CD4-positive, alpha-beta memory T cell (primary cell): ENCODE measurements around the gene RABL6. TPM values are rescaled to one million over a fixed set of nuclear protein-coding genes. Genes with fewer than 3 reads are reported as not detected.

Experiments
- CTCF ChIA-PET: fragments of 350-600 bp; sonication (Branson Sonifier 250); formaldehyde crosslinking; loops from one replicate; lab custom pipeline; 2021; ENCODE audit warnings: inconsistent platforms; ENCODE audit not compliant: partially characterized antibody; lab: Charles Lee
- POLR2A ChIA-PET: fragments of 350-600 bp; sonication (Branson Sonifier 250); formaldehyde crosslinking; loops from one replicate; lab custom pipeline; 2021; ENCODE audit not compliant: partially characterized antibody; lab: Charles Lee
- DNase-seq, 5 donors: peaks; one replicate each; pipeline versions ENCODE4 v3.0.0 to v3.0.0-alpha.2; 2020 to 2022; ENCODE audit warnings: mixed read lengths in 1 of 5
- H3K27ac ChIP-seq: one replicate; pipeline ENCODE4 v1.7.0; 2013; ENCODE audit warnings: low read depth, low read length
- H3K27me3 ChIP-seq: 2 replicates; pipeline ENCODE4 v1.7.0; 2013; ENCODE audit warnings: mild to moderate bottlenecking, low read length, moderate library complexity; ENCODE audit not compliant: insufficient read depth
- H3K36me3 ChIP-seq: 2 replicates; pipeline ENCODE4 v1.7.0; 2013; ENCODE audit warnings: mild to moderate bottlenecking, low read length, moderate library complexity; ENCODE audit not compliant: insufficient read depth
- H3K4me1 ChIP-seq: 2 replicates; pipeline ENCODE4 v1.7.0; 2013; ENCODE audit warnings: mild to moderate bottlenecking, low read length, moderate library complexity; ENCODE audit not compliant: insufficient read depth
- H3K4me3 ChIP-seq, 2 donors: one replicate each; pipeline ENCODE4 v1.7.0; 2013; ENCODE audit warnings: low read length in 2 of 2, mild to moderate bottlenecking in 1 of 2
- H3K9me3 ChIP-seq, 2 donors: one replicate each; pipeline ENCODE4 v1.7.0; 2013; ENCODE audit warnings: low read length in 2 of 2, control low read depth in 1 of 2; ENCODE audit not compliant: control insufficient read depth in 1 of 2
- H3K27ac Mint-ChIP-seq, 7 donors: one replicate each; pipeline ENCODE4 v1.8.0; 2020 to 2021; ENCODE audit warnings: mixed read lengths in 7 of 7, mild to moderate bottlenecking in 6 of 7, inconsistent platforms in 3 of 7, moderate library complexity in 3 of 7
- H3K27me3 Mint-ChIP-seq, 2 donors: one replicate each; pipeline ENCODE4 v1.8.0; 2020 to 2021; ENCODE audit warnings: mixed read lengths in 2 of 2
- H3K36me3 Mint-ChIP-seq, 2 donors: one replicate each; pipeline ENCODE4 v1.8.0; 2020 to 2021; ENCODE audit warnings: mixed read lengths in 2 of 2, inconsistent platforms in 1 of 2, mild to moderate bottlenecking in 1 of 2
- H3K4me1 Mint-ChIP-seq, 4 donors: one replicate each; pipeline ENCODE4 v1.8.0; 2020 to 2021; ENCODE audit warnings: mixed read lengths in 4 of 4, mild to moderate bottlenecking in 1 of 4
- H3K4me3 Mint-ChIP-seq, 8 donors: one replicate each; pipeline ENCODE4 v1.8.0; 2020 to 2021; ENCODE audit warnings: mixed read lengths in 8 of 8, mild to moderate bottlenecking in 7 of 8, moderate library complexity in 6 of 8, inconsistent platforms in 3 of 8
- H3K9me3 Mint-ChIP-seq, 8 donors: one replicate each; pipeline ENCODE4 v1.8.0; 2020 to 2021; ENCODE audit warnings: mixed read lengths in 8 of 8, mild to moderate bottlenecking in 5 of 8, inconsistent platforms in 3 of 8, moderate library complexity in 1 of 8
- intact Hi-C: fragments of 100-400 bp; cut with micrococcal nuclease; formaldehyde crosslinking; loops from one replicate; pipeline ENCODE4 v1.15.1; 2023
- polyA plus RNA-seq, 2 donors: library from polyadenylated mRNA; unstranded; fragments of 300-500 nt; fragmentation: Illumina TruSeq; gene quantifications; one replicate each; pipeline ENCODE4 v1.2.3, GENCODE V29; 2021
- total RNA-seq, 2 experiments: library from RNA; stranded (reverse); gene quantifications; one replicate each; pipeline ENCODE4 v1.2.3, GENCODE V29; 2021

Gene RABL6
- total and polyA plus RNA-seq, 4 experiments from 2014 or later: 5.1 to 70.9 (median 41.6) TPM

DNA sequence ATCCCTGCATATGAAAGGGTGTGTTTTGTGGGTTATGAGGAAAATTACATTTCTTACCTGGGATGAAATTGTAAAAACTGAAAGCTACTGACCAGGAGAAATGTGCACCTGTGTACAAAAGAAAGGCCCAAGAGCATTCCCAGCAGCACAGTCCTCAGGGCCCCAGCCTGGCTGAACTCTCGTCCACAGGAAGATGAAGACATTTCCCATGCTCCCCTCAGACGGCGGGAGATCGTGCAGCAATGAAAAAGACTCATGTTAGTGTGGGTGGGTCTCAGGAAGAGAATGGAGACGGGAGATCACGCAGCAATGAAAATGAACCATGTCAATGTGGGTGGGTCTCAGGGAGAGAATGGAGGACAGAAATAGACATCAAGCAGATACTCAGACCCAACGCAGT, 30.8 kb upstream of the RABL6 start:
- peaks cover 13 to 14% of the 10 kb centered on the region in 2 donors for H3K27me3 Mint-ChIP-seq
- H3K27ac Mint-ChIP-seq: no peak overlapping the region
- H3K9me3 Mint-ChIP-seq: peaks cover 0 to 10% (median 5%) of the 10 kb centered on the region in 8 donors
- no peak for DNase-seq
- no peak overlapping the region for H3K4me3 Mint-ChIP-seq
- H3K4me3 ChIP-seq: no peak overlapping the region
- H3K27ac ChIP-seq: no peak overlapping the region
- peaks cover 0 to 5% (median 0%) of the 10 kb centered on the region in 4 donors for H3K4me1 Mint-ChIP-seq
- POLR2A ChIA-PET: no interaction called here
- H3K36me3 Mint-ChIP-seq: no peaks in the 10 kb centered on the region
- no peaks in the 10 kb centered on the region for H3K4me1 ChIP-seq
- intact Hi-C loops: no loop called here
- CTCF ChIA-PET: interaction anchor here (0.8 to 2.5 kb wide), 9 partner anchors 9 to 761 kb away, joined by 3 to 16 read pairs (median 4); partner anchors contain the start of genes ABCA2 and AJM1
- H3K9me3 ChIP-seq: peaks cover 0 to 4% of the 10 kb centered on the region in 2 donors
- no peaks in the 10 kb centered on the region for H3K36me3 ChIP-seq
- H3K27me3 ChIP-seq: no peaks in the 10 kb centered on the region

DNA sequence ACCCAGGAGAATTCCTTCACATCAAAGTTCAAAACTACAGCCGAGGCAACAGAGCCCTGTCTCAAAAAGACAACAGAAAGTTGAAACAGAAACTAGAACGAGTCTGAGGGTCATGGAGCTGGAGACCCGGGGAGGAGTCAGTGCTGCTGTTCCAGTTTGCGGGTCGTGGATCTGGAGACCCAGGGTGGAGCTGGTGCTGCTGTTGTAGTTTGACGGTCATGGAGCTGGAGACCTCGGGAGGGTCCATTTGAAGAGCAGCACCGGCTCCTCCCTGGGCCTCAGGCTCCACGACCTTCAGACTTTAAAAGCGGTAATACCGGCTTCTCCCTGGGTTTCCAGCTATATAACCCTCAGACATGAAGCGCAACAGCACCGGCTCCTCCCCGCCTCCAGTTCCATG, 30.4 kb upstream of the RABL6 start:
- CTCF ChIA-PET: interaction anchor here (0.9 to 2.5 kb wide), 13 partner anchors 9 to 761 kb away, joined by 3 to 16 read pairs (median 5); partner anchors contain the start of genes ABCA2, AJM1 and LCN8
- H3K4me3 Mint-ChIP-seq: no peak overlapping the region
- POLR2A ChIA-PET: no interaction called here

DNA sequence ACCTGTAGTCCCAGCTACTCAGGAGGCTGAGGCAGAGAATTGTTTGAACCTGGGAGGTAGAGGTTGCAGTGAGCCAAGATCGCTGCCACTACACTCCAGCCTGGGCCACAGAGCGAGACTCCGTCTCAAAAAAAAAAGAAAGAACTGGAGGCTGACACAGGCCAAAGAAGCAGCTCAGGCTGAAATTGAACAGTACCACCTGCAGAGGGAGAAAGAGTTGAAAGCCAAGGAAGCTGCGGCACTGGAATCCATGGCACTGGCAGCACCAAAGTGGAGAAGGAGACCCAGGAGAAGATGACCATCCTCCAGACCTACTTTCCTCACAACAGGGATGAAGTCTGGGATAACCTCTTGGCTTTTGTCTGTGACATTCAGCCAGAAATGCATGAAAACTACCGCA, 27.9 kb upstream of the RABL6 start:
- Mint-ChIP-seq H3K9me3 (no peaks in the 10 kb centered on the region), H3K4me1 (peaks cover 0 to 5% (median 2%) of the 10 kb centered on the region in 4 donors)

More for the DNA sequence above, 30.4 kb upstream of the RABL6 start:
- peaks cover 10 to 14% of the 10 kb centered on the region in 2 donors for H3K27me3 Mint-ChIP-seq
- intact Hi-C loops: no loop called here
- H3K36me3 ChIP-seq: no peaks in the 10 kb centered on the region
- H3K27ac ChIP-seq: no peak overlapping the region
- H3K4me1 Mint-ChIP-seq: peaks cover 0 to 5% (median 0%) of the 10 kb centered on the region in 4 donors
- H3K36me3 Mint-ChIP-seq: no peaks in the 10 kb centered on the region
- peaks cover 0 to 10% (median 2%) of the 10 kb centered on the region in 8 donors for H3K9me3 Mint-ChIP-seq
- no peak overlapping the region for H3K27ac Mint-ChIP-seq
- H3K4me3 ChIP-seq: no peak overlapping the region
- H3K27me3 ChIP-seq: no peaks in the 10 kb centered on the region
- peaks cover 0 to 4% of the 10 kb centered on the region in 2 donors for H3K9me3 ChIP-seq
- no peaks in the 10 kb centered on the region for H3K4me1 ChIP-seq
- no peak for DNase-seq

DNA sequence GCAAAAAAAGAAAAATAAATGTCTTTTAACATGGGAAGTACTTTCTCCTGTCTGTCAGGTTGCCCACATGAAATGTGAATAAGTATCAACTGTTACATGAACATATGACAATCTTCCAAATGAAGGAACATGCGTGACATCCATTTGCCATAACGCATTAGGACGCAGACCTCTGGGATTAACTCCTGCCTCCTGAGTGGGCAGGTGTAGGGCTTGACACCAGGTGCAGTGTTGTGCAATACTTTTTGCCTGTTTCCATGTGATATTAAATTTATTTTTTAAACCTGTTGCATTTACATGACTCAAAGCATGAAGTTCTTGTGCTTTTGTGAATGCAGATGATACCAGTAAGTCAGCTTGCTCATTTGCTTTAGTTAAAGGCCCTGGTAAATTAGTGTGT, 25.3 kb upstream of the RABL6 start:
- intact Hi-C loops: no loop called here
- peaks cover 7 to 11% of the 10 kb centered on the region in 2 donors for H3K27me3 Mint-ChIP-seq

More for the DNA sequence above, 27.9 kb upstream of the RABL6 start:
- peak overlapping the region in 2 of 7 donors; percentile 44 to 52 for H3K27ac Mint-ChIP-seq
- H3K27me3 Mint-ChIP-seq: peaks cover 7 to 14% of the 10 kb centered on the region in 2 donors
- Histone ChIP-seq H3K4me3 (no peak overlapping the region), H3K4me1 (no peaks in the 10 kb centered on the region), H3K27ac (no peak overlapping the region), H3K9me3 (no peaks in the 10 kb centered on the region), H3K36me3 (no peaks in the 10 kb centered on the region), H3K27me3 (no peaks in the 10 kb centered on the region)
- DNase-seq: no peak
- ChIA-PET POLR2A (no interaction called here), CTCF (interaction anchor here (1.0 kb wide), 1 partner anchor 267 kb away, joined by 3 read pairs; no protein-coding TSS in a partner anchor)
- no peaks in the 10 kb centered on the region for H3K36me3 Mint-ChIP-seq
- H3K4me3 Mint-ChIP-seq: peak overlapping the region in 1 of 8 donors; percentile 7
- intact Hi-C loops: no loop called here

DNA sequence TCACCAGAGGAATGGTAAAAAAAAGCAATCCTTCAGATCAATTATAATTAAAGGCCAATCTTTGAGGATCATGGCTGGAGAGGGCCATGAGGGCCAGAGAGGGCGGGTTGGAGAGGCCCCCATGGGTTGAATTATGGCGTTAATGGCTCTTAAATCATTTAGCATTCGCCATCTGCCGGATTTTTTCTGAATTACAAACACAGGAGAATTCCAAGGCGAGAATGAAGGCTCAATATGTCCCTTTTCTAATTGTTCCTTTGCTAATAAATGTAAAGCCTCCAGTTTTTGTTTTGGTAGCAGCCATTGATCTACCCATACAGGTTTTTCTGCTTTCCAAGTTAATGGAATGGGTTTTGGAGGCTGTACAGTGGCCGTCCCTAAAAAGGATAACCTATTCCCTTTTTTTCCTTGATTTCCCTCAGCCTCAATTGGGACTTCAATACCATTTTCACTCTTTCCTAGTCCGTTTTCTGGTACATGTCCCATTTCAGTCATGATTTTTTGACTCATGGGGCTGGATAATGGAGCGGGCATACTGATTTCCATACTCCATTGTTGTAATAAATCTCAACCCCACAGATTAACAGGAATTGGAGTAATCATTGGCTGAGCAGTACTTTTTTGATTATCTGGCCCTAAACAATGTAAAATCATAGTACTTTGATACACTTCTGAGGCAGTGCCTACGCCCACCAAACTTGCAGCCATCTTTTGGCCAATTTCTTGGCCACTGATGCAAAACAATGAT, 23.3 kb upstream of the RABL6 start:
- Histone ChIP-seq H3K27me3 (no peaks in the 10 kb centered on the region), H3K27ac (no peak overlapping the region), H3K4me3 (no peak overlapping the region), H3K36me3 (no peaks in the 10 kb centered on the region), H3K9me3 (no peaks in the 10 kb centered on the region), H3K4me1 (peaks cover 6% of the 10 kb centered on the region)
- ChIA-PET CTCF (interaction anchor here (1.4 to 6.8 kb wide), 3 partner anchors 251 to 282 kb away, joined by 6 to 64 read pairs (median 7); partner anchors contain the start of gene NPDC1), POLR2A (no interaction called here)
- H3K27ac Mint-ChIP-seq: peak overlapping the region in 2 of 7 donors; percentile 44 to 45
- H3K27me3 Mint-ChIP-seq: no peaks in the 10 kb centered on the region
- peak in 1 of 5 donors; percentile 28 for DNase-seq
- H3K4me1 Mint-ChIP-seq: peaks cover 4 to 21% (median 9%) of the 10 kb centered on the region in 4 donors
- H3K36me3 Mint-ChIP-seq: no peaks in the 10 kb centered on the region
- intact Hi-C loops: no loop called here
- H3K4me3 Mint-ChIP-seq: no peak overlapping the region
- no peaks in the 10 kb centered on the region for H3K9me3 Mint-ChIP-seq

More for the DNA sequence above, 25.3 kb upstream of the RABL6 start:
- H3K27me3 ChIP-seq: no peaks in the 10 kb centered on the region
- no peaks in the 10 kb centered on the region for H3K9me3 Mint-ChIP-seq
- no peak overlapping the region for H3K4me3 Mint-ChIP-seq
- H3K9me3 ChIP-seq: no peaks in the 10 kb centered on the region
- H3K36me3 ChIP-seq: no peaks in the 10 kb centered on the region
- H3K4me1 Mint-ChIP-seq: peaks cover 0 to 12% (median 3%) of the 10 kb centered on the region in 4 donors
- ChIA-PET CTCF (no interaction called here), POLR2A (no interaction called here)
- no peaks in the 10 kb centered on the region for H3K36me3 Mint-ChIP-seq
- DNase-seq: no peak
- peaks cover under 1% of the 10 kb centered on the region for H3K4me1 ChIP-seq
- H3K27ac ChIP-seq: no peak overlapping the region
- H3K4me3 ChIP-seq: no peak overlapping the region
- H3K27ac Mint-ChIP-seq: no peak overlapping the region

DNA sequence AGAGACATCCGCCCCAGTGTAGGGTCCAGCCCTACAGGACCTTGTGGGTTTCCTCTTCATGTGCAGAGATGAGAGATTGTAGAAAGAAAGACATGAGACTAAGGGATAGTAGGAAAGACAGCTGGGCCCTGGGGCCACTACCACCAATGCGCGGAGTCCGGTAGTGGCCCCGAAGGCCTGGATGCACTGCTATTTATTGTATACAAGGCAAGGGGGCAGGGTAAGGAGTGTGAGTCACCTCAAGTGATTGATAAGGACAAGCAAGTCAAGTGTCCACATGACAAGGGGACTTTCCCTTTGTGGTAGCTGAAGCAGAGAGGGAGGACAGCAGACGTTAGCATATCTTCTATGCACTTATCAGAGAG, 22.8 kb upstream of the RABL6 start:
- Histone ChIP-seq H3K4me3 (no peak overlapping the region), H3K27me3 (no peaks in the 10 kb centered on the region), H3K4me1 (peaks cover 6% of the 10 kb centered on the region), H3K27ac (no peak overlapping the region), H3K9me3 (no peaks in the 10 kb centered on the region), H3K36me3 (no peaks in the 10 kb centered on the region)
- POLR2A ChIA-PET: no interaction called here
- H3K27ac Mint-ChIP-seq: peak overlapping the region in 2 of 7 donors; percentile 44 to 45
- no peak overlapping the region for H3K4me3 Mint-ChIP-seq
- CTCF ChIA-PET: interaction anchor here (1.6 to 6.8 kb wide), 2 partner anchors 250 to 262 kb away, joined by 6 to 64 read pairs; partner anchors contain the start of gene NPDC1
- DNase-seq: peak in 2 of 5 donors; percentile 57 to 82
- intact Hi-C loops: no loop called here
- H3K9me3 Mint-ChIP-seq: no peaks in the 10 kb centered on the region
- peaks cover 4 to 21% (median 9%) of the 10 kb centered on the region in 4 donors for H3K4me1 Mint-ChIP-seq
- no peaks in the 10 kb centered on the region for H3K36me3 Mint-ChIP-seq
- H3K27me3 Mint-ChIP-seq: no peaks in the 10 kb centered on the region
